SK-N-MC (cell line): ENCODE measurements around the gene CNPY1.

Experiments
- DNase-seq: peaks from one replicate; pipeline ENCODE4 v3.0.0-alpha.2; 2011; ENCODE audit warnings: low read depth, low spot score
- H3K27ac ChIP-seq: fragments of 200-600 bp; sonication (generic); 2 replicates; pipeline ENCODE4 v1.5.1; 2016; ENCODE audit warnings: mixed run types
- H3K36me3 ChIP-seq: fragments of 200-600 bp; sonication (generic); 2 replicates; pipeline ENCODE4 v1.6.1; 2017; ENCODE audit warnings: antibody characterized with exemption, low read length, mixed read lengths; ENCODE audit not compliant: insufficient read depth
- H3K4me3 ChIP-seq: fragments of 200-600 bp; sonication (generic); 2 replicates; pipeline ENCODE4 v1.5.1; 2016
- H3K9ac ChIP-seq: fragments of 200-600 bp; sonication (generic); 2 replicates; pipeline ENCODE4 v1.8.0; 2017; ENCODE audit warnings: mixed run types, mixed read lengths; ENCODE audit not compliant: insufficient read length
- H3K9me3 ChIP-seq: fragments of 200-600 bp; sonication (generic); 2 replicates; pipeline ENCODE4 v1.6.1; 2017; ENCODE audit warnings: low read depth, mild to moderate bottlenecking, antibody characterized with exemption, low read length, moderate library complexity, mixed read lengths
- EZH2 ChIP-seq: fragments of 200-600 bp; sonication (generic); IDR thresholded peaks from one replicate; pipeline ENCODE4 v1.6.1; 2017; ENCODE audit warnings: antibody characterized with exemption
- FOXP2 ChIP-seq: optimal IDR thresholded peaks from 2 replicates; pipeline ENCODE3; 2011; ENCODE audit warnings: mild to moderate bottlenecking, moderate library complexity; ENCODE audit not compliant: insufficient read depth; ENCODE audit errors: extremely low read length, control extremely low read depth
- POLR2AphosphoS5 ChIP-seq: IDR thresholded peaks from 2 replicates; pipeline ENCODE4 v1.6.1; 2012; ENCODE audit warnings: mild to moderate bottlenecking, low read depth, low read length, borderline replicate concordance

The CNPY1 gene

DNA sequence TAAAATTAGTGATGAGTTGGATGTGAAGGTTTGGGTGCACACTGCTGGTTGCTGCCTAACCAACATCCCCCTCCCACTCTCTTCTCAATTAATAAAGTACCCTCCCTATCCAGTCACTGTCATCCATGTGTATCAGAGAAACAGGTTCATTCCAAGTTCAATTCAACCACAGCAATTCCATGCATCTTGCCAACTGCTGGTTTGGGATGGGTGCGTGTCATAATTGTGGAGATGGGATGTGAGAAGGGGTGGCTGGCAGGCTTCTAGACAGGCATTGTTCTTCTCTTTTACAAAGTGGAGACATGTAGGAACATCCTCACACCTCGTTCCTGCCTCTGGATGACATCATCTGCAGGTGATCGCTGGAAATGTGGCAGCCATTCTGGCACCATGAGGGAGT is 7.5 kb upstream of the CNPY1 start:
- TF ChIP-seq POLR2AphosphoS5 (no peak), FOXP2 (no peak), EZH2 (no peak)
- no peak for DNase-seq
- no peak overlapping the region for H3K9ac ChIP-seq
- H3K36me3 ChIP-seq = no peaks in the 10 kb centered on the region
- H3K9me3 ChIP-seq = no peaks in the 10 kb centered on the region
- H3K4me3 ChIP-seq = no peak overlapping the region
- no peak overlapping the region for H3K27ac ChIP-seq

GRCh38 chr7:155551785-155552611 is 5.6 kb upstream of the CNPY1 start:
- no peak for DNase-seq
- Histone ChIP-seq H3K9ac (no peak overlapping the region), H3K27ac (no peak overlapping the region), H3K4me3 (no peak overlapping the region), H3K9me3 (no peaks in the 10 kb centered on the region), H3K36me3 (no peaks in the 10 kb centered on the region)
- TF ChIP-seq POLR2AphosphoS5 (no peak), FOXP2 (no peak), EZH2 (no peak)

DNA sequence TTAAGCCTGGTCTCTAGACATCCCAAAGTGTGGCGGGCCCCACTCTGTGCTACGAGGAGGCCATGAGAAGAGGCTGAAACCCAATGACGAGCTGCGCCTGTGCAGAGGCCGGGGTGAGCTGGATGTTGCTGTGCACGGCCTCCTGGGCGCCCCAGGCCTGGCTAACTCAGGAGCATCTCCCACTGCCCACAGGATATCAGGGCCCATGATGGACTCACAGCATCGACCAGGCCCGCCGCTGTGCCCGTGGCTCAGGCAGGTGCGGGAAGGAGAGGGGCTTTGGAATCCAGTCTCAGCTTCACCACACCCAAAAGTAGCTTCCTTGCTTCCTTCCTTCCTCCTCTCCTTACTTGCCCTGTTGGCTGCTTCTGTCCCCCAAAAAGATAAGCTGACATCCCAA is 4.6 kb upstream of the CNPY1 start:
- Histone ChIP-seq H3K4me3 (no peak overlapping the region), H3K9me3 (no peaks in the 10 kb centered on the region), H3K9ac (no peak overlapping the region), H3K36me3 (no peaks in the 10 kb centered on the region), H3K27ac (no peak overlapping the region)
- TF ChIP-seq POLR2AphosphoS5 = no peak
- no peak for TF ChIP-seq EZH2
- TF ChIP-seq FOXP2 = no peak
- DNase-seq = no peak

DNA sequence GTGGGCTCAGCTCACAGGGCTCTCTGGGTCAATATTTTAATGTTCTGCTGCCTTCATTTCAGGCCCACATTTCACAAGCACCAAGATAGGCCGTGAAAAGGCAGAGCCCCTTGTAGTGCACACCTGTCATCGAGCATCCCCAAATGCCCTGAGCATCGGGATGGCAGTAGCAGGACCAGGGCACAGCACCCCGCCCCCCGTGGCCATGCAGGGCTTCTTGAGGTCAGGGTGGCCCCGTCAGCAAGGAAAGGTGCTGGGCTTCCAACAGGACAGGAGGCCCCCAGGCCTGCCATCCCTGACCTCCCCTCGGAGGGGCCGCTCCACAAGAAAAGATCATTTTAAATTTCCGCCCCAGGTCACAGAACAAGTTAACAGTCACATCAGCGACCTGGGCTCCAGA is 2.9 kb upstream of the CNPY1 start:
- no peak overlapping the region for H3K27ac ChIP-seq
- no peaks in the 10 kb centered on the region for H3K36me3 ChIP-seq
- H3K9ac ChIP-seq = no peak overlapping the region
- H3K9me3 ChIP-seq = no peaks in the 10 kb centered on the region
- no peak overlapping the region for H3K4me3 ChIP-seq
- no peak for DNase-seq
- TF ChIP-seq EZH2 (no peak), FOXP2 (no peak), POLR2AphosphoS5 (no peak)

- no peaks in the 10 kb centered on the region for H3K9me3 ChIP-seq
- no peak overlapping the region for H3K9ac ChIP-seq
- no peak for TF ChIP-seq FOXP2
- TF ChIP-seq EZH2 = no peak
- TF ChIP-seq POLR2AphosphoS5 = no peak
- no peaks in the 10 kb centered on the region for H3K36me3 ChIP-seq
- no peak overlapping the region for H3K4me3 ChIP-seq
- DNase-seq = no peak
- H3K27ac ChIP-seq = no peak overlapping the region
Observed at GRCh38 chr7:155547161-155547791, 917 bp upstream of the CNPY1 start.

DNA sequence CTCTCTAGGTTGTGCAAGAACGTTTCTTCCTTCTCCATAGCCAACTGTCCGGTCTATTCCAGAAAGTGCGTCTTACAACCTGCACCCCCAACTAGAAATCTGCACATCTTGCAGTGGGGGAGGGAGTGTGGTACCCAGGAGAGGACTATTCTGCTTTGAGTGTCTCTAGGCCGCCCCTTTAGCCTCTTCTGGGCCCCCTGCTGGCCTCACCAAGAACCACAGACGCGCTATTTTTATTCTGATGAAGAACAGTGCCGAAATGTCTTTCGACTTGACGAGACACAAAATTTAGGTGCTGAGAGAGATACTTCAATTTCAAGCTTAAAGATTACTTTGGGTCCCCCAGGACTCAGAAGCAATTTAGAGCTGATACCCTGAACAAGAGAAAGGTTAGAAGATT is 1.0 kb downstream of the CNPY1 start:
- no peaks in the 10 kb centered on the region for H3K36me3 ChIP-seq
- no peak overlapping the region for H3K27ac ChIP-seq
- H3K9ac ChIP-seq = no peak overlapping the region
- no peak overlapping the region for H3K4me3 ChIP-seq
- DNase-seq = no peak
- TF ChIP-seq FOXP2 = no peak
- H3K9me3 ChIP-seq = no peaks in the 10 kb centered on the region

GRCh38 chr7:155544485-155544884 is 1.9 kb downstream of the CNPY1 start:
- no peak overlapping the region for H3K4me3 ChIP-seq
- H3K27ac ChIP-seq = no peak overlapping the region
- TF ChIP-seq FOXP2 = no peak
- no peak for TF ChIP-seq EZH2
- no peak for TF ChIP-seq POLR2AphosphoS5
- no peak for DNase-seq
- H3K9ac ChIP-seq = no peak overlapping the region
- no peaks in the 10 kb centered on the region for H3K36me3 ChIP-seq
- H3K9me3 ChIP-seq = no peaks in the 10 kb centered on the region

DNA sequence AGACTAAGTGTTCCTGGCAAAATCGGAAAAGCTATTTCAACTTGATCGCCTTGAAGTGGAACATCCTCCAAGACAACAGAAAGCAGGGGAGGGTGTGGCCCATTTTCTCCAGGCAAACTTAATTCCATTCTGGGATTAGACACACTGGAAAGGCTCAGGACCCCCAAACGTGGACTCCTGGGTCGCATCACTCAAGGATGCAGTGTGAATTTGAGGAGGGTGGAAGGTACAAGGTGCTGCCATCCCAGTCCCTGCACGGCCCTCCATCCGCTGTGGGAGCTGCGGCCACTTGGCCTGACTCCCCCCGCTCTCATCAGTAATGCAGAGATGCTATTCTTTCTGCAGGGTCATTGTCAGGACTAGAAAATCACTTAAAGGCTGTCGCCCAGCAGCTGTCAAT is 2.4 kb downstream of the CNPY1 start:
- Histone ChIP-seq H3K9ac (no peak overlapping the region), H3K4me3 (no peak overlapping the region), H3K9me3 (no peaks in the 10 kb centered on the region), H3K36me3 (no peaks in the 10 kb centered on the region), H3K27ac (no peak overlapping the region)
- no peak for DNase-seq
- TF ChIP-seq EZH2 = no peak
- no peak for TF ChIP-seq POLR2AphosphoS5
- TF ChIP-seq FOXP2 = no peak
